DOHH2 (cell line): ENCODE measurements around the gene NEURL1B.

Experiments
- H3F3A ChIP-seq: fragments of 200-600 bp; sonication (generic), shearing (Covaris generic); 2 replicates; pipeline ENCODE4 v1.6.0; 2016; ENCODE audit warnings: antibody characterized with exemption, mild to moderate bottlenecking; ENCODE audit not compliant: control insufficient read depth, insufficient read depth
- H3K27ac ChIP-seq: fragments of 200-600 bp; sonication (generic); 2 replicates; pipeline ENCODE4 v1.5.1; 2014; ENCODE audit warnings: low read depth, mild to moderate bottlenecking, low read length, moderate library complexity
- H3K27me3 ChIP-seq: fragments of 200-600 bp; sonication (generic); 2 replicates; pipeline ENCODE4 v1.6.1; 2014; ENCODE audit warnings: mild to moderate bottlenecking, low read length, mixed read lengths; ENCODE audit not compliant: control insufficient read depth
- H3K36me3 ChIP-seq: fragments of 200-600 bp; sonication (generic); 2 replicates; pipeline ENCODE4 v1.6.1; 2014; ENCODE audit warnings: mild to moderate bottlenecking, low read length, moderate library complexity, mixed read lengths; ENCODE audit not compliant: control insufficient read depth
- H3K4me1 ChIP-seq: fragments of 200-600 bp; sonication (generic); 2 replicates; pipeline ENCODE4 v1.6.1; 2014; ENCODE audit warnings: mild to moderate bottlenecking, low read length, mixed read lengths; ENCODE audit not compliant: control insufficient read depth
- H3K4me2 ChIP-seq: fragments of 200-600 bp; sonication (generic); 2 replicates; pipeline ENCODE4 v1.6.0; 2014; ENCODE audit warnings: mild to moderate bottlenecking, low read length, moderate library complexity
- H3K4me3 ChIP-seq: fragments of 200-600 bp; sonication (generic); 2 replicates; pipeline ENCODE4 v1.5.1; 2014; ENCODE audit warnings: mild to moderate bottlenecking, low read length, mixed read lengths
- H3K79me2 ChIP-seq: fragments of 200-600 bp; sonication (generic); 2 replicates; pipeline ENCODE4 v1.6.1; 2014; ENCODE audit warnings: mild to moderate bottlenecking, low read length, mixed read lengths; ENCODE audit not compliant: control insufficient read depth
- H3K9me2 ChIP-seq: fragments of 200-600 bp; sonication (generic); replicated peaks from 2 replicates; pipeline ENCODE4 v1.6.1; 2014; ENCODE audit warnings: mild to moderate bottlenecking, low read length, mixed read lengths; ENCODE audit not compliant: control insufficient read depth
- H3K9me3 ChIP-seq: fragments of 200-600 bp; sonication (generic); 2 replicates; pipeline ENCODE4 v1.6.1; 2014; ENCODE audit warnings: antibody characterized with exemption, low read length, mixed read lengths; ENCODE audit not compliant: control insufficient read depth, insufficient read depth
- H4K20me1 ChIP-seq: fragments of 200-600 bp; sonication (generic); 2 replicates; pipeline ENCODE4 v1.6.0; 2014; ENCODE audit warnings: low read depth, mild to moderate bottlenecking, antibody characterized with exemption, low read length, moderate library complexity; ENCODE audit not compliant: control insufficient read depth, insufficient read depth
- CTCF ChIP-seq: fragments of 200-600 bp; sonication (generic); IDR thresholded peaks from one replicate; pipeline ENCODE4 v1.5.1; 2014; ENCODE audit warnings: antibody characterized with exemption, mild to moderate bottlenecking, low read depth, low read length; ENCODE audit not compliant: poor library complexity, severe bottlenecking
- EZH2phosphoT487 ChIP-seq: fragments of 200-600 bp; sonication (generic); IDR thresholded peaks from 2 replicates; pipeline ENCODE4 v1.6.1; 2017; ENCODE audit warnings: borderline replicate concordance, mild to moderate bottlenecking, antibody characterized with exemption, low read length, moderate library complexity, mixed read lengths

NEURL1B gene

GRCh38 chr5:172733131-172733973 lies 92.3 kb downstream of the NEURL1B start:
- TF ChIP-seq EZH2phosphoT487, result no peak
- TF ChIP-seq CTCF, result no peak
- Histone ChIP-seq H3F3A (no peaks in the 10 kb centered on the region), H3K4me1 (no peaks in the 10 kb centered on the region), H3K36me3 (no peaks in the 10 kb centered on the region), H4K20me1 (no peaks in the 10 kb centered on the region), H3K4me2 (no peak overlapping the region), H3K9me3 (no peaks in the 10 kb centered on the region), H3K27ac (no peak overlapping the region), H3K4me3 (no peak overlapping the region), H3K27me3 (peaks cover 21% of the 10 kb centered on the region), H3K79me2 (no peaks in the 10 kb centered on the region), H3K9me2 (no peaks in the 10 kb centered on the region)

- Histone ChIP-seq H3K4me1 (no peaks in the 10 kb centered on the region), H3K9me2 (no peaks in the 10 kb centered on the region), H3K9me3 (no peaks in the 10 kb centered on the region), H3K36me3 (no peaks in the 10 kb centered on the region), H4K20me1 (no peaks in the 10 kb centered on the region), H3K79me2 (no peaks in the 10 kb centered on the region), H3K27me3 (peaks cover 21% of the 10 kb centered on the region), H3K4me3 (no peak overlapping the region), H3K4me2 (no peak overlapping the region), H3F3A (no peaks in the 10 kb centered on the region), H3K27ac (no peak overlapping the region)
- TF ChIP-seq CTCF (no peak), EZH2phosphoT487 (no peak)
Measured at GRCh38 chr5:172733974-172734346, 92.9 kb downstream of the NEURL1B start.

GRCh38 chr5:172735141-172735831 lies 94.2 kb downstream of the NEURL1B start:
- Histone ChIP-seq H3K27ac (no peak overlapping the region), H3K9me2 (no peaks in the 10 kb centered on the region), H3K9me3 (no peaks in the 10 kb centered on the region), H3K4me1 (no peaks in the 10 kb centered on the region), H3K4me3 (no peak overlapping the region), H3K4me2 (no peak overlapping the region), H3F3A (no peaks in the 10 kb centered on the region), H3K79me2 (no peaks in the 10 kb centered on the region), H3K36me3 (no peaks in the 10 kb centered on the region), H4K20me1 (no peaks in the 10 kb centered on the region), H3K27me3 (peaks cover 21% of the 10 kb centered on the region)
- TF ChIP-seq CTCF, result no peak
